GM12865 (cell line): Measurements from ENCODE around the gene MKI67.
"Not testable (repeated sequence)": the region's sequence is repeated elsewhere in the genome, so short reads cannot be mapped to it uniquely, and the experiment has no call there.

Experiments used
- DNase-seq: peaks from one replicate; pipeline ENCODE4 v3.0.0; 2010; ENCODE audit warnings: low read depth
- H3K4me3 ChIP-seq: 2 replicates; pipeline ENCODE4 v1.5.1; 2011; ENCODE audit warnings: mild to moderate bottlenecking, low read depth, low read length, control low read depth
- TF ChIP-seq, protein P1 (sequence below): IDR thresholded peaks from 2 replicates; pipeline ENCODE4 v1.5.1; 2011; ENCODE audit warnings: low read length, control low read depth, low read depth, inconsistent platforms; ENCODE audit not compliant: insufficient read depth; ENCODE audit errors: missing control alignments

The MKI67 gene

DNA sequence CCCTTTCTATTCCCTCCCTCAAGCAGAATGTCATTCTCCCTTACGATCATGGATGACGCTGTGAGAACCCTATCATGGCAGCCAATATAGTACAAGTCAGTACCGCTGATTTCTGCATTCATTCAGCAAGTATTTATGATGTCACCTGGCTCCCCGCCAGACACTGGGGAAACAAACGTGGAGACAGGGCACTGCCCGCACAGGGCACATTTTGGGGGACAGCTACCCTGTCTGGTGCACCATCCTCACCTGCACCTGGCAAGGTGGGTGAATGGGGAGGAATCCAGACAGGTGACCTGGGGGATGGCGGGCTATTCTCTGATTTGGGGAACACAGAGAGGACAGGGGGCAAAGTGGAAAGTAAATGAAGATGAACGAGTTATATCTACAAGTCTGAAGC lies 28.4 kb downstream of the MKI67 start:
- no peak for DNase-seq
- no peak overlapping the region for H3K4me3 ChIP-seq
- TF ChIP-seq, protein P1, sequence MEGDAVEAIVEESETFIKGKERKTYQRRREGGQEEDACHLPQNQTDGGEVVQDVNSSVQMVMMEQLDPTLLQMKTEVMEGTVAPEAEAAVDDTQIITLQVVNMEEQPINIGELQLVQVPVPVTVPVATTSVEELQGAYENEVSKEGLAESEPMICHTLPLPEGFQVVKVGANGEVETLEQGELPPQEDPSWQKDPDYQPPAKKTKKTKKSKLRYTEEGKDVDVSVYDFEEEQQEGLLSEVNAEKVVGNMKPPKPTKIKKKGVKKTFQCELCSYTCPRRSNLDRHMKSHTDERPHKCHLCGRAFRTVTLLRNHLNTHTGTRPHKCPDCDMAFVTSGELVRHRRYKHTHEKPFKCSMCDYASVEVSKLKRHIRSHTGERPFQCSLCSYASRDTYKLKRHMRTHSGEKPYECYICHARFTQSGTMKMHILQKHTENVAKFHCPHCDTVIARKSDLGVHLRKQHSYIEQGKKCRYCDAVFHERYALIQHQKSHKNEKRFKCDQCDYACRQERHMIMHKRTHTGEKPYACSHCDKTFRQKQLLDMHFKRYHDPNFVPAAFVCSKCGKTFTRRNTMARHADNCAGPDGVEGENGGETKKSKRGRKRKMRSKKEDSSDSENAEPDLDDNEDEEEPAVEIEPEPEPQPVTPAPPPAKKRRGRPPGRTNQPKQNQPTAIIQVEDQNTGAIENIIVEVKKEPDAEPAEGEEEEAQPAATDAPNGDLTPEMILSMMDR: no peak

DNA sequence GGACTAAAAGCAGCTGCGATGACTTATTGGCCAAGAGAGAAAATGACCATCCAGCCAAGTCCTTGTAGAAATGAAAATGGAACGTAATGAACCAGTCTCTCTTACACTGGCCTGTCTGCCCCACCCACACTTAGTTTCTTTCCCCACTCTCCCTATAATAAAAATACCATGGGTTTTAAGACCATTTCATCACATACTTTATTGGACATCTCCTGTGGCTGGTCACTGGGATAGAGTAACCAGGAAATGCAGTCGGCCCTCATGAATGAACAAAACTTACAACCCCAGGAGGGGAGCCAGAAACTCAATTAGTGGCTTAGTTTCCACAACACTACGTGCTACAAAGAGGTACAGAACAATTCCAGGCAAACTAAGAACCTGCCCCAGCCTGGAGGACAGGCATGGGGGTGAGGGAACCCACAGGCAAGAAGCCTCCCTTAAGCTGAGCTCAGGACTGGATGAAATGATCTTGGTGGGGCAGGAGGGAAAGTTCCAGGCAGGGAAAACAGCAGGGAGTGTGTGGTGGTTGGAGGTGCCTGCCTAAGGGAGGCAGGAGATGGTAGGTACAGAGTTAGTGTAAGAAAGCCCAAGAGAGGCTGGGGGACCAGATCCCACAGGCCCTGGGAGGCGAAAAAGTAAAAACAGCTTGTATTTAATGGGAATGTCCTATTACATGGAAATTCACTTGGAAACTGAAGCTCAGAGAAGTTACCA lies 29.6 kb downstream of the MKI67 start:
- TF ChIP-seq, protein P1: no peak
- DNase-seq: no peak
- H3K4me3 ChIP-seq: no peak overlapping the region

DNA sequence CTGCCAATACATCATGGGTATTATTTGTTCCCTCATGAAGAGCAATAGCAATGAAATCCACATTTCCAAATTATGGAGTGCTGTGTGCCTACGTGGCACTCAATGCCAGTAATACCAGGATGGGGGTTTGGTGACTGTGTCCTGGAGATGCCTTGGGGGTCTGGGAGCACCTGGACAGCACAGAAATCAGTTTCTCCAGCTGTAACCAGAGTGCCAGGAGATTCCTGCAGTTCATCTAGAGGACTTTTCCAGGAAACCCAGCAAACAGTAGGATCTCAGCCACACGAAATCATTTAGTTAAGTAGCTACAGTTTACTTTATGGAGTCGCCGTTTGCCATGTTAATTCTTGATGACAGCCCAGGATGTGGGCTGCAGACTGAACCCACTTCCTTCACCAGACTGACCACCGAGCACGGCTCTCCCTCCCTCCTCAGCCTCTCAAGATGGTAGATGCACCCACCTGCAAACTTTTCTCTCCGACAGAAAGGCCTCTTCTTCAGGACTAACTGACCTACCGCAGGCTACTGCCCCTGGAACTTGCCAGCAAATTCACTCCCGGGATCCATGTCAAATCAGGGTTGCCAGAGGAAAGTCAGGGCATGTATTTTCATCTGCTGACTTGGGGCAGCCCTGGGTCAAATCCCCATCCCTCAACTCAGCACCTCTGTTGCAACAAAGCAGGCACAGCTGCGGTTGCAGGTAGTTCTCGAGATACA lies 30.3 kb downstream of the MKI67 start:
- no peak overlapping the region for H3K4me3 ChIP-seq
- DNase-seq: peak; percentile 50
- TF ChIP-seq, protein P1: no peak

DNA sequence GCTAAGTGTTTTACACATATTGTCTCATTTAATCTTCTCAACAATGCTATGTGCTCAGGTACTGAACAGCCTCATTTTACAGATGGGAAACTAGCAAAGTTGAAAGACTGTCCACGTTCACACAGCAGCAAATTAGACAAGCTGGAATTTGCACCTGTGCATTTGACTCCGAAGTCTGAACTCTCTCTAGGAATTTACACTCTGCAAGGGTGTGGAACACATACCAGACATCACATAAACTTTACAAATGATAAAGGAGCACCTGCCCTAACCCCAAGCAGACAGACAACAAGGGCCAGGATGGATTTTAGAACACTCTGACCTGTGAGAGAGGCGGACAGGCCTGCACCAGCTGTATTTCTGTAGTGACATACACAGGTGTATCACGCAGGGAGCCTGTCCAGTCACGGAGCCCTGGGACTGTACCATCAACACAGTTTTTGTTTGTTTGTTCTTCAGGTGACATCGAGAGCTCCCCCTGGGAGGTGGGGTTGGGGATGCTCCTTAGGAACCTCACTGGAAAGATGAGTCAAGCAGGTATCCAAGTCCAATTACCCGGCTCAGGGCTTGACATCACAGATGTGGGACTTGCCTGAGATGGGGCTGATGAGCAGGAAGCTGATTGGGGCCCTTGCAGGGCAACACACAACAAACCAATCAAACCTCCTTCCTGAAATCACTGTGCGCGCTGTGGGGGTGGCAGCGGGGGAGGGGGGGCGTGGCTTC lies 31.0 kb downstream of the MKI67 start:
- DNase-seq: peak; percentile 34
- TF ChIP-seq, protein P1: no peak

DNA sequence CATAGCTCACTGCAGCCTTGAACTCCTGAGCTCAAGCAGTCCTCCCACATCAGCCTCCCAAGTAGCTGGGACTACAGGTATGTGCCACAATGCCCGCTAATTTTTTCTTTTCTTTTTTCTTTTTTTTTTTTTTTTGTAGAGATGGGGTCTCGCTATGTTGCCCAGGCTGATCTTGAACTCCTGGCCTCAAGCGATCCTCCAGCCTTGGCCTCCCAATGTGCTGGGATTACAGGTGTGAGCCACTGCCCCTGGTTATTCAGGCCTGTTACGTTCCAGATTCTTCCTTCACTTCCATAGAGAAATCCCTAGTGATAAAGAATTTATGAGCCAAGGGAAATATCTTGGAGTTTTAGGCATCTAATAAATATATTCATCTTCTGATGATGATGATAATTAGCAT lies 31.6 kb downstream of the MKI67 start:
- not testable (repeated sequence) for DNase-seq, H3K4me3 ChIP-seq

More for the DNA sequence above, 31.0 kb downstream of the MKI67 start:
- no peak overlapping the region for H3K4me3 ChIP-seq

DNA sequence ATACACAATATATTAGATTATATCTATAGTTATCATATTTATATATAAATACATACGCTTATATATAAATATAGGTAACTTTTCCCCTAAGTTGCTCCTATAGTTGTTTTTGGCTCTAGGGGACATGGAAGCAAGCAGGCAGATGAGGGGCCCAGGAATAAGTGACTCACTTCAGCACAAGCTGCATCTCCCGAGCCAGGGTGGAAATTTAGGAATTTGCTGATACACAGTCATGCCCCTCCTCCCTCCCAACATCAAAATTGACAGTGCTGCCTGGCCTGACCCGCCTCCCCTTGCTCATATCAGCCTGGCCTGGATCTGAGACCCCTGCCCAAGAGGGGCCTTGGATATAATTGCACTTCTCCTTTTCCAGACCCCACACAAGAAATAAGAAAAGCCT lies 33.8 kb downstream of the MKI67 start:
- H3K4me3 ChIP-seq: no peak overlapping the region
- TF ChIP-seq, protein P1: no peak
- no peak for DNase-seq

DNA sequence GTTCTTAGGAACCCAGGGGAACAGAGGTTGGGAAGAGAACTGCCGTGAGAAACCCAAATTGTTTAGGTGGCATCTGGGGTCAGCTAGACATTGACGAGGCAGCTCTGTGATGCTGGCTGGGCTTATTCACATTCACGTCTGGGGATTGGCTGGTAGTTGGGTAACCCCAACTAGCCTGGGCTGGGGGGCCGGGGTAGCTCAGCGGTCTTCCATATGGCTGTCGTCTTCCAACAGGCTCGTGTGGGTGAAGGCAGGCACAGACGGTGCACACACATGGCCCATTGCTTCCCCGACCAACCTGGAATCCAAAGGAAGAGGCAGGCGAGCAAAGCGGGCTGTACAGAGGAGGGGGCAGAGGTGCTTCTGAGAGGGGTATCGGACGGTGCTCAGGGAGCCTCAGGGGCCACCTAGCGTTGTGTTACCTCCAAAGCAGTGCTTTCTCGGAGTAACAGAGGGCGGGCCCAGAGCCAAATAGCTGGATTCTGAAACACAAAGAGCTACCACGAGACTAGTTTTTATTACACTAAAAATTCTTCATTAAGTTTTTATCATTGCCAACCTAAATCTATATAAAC lies 34.5 kb downstream of the MKI67 start:
- no peak overlapping the region for H3K4me3 ChIP-seq
- TF ChIP-seq, protein P1: no peak
- DNase-seq: no peak
